ENCODE data around the gene SAMM50. TPM values are rescaled to one million over a fixed set of nuclear protein-coding genes. Genes with fewer than 3 reads are reported as not detected.
A peak's percentile ranks its signal among the peaks of the same experiment; 100 is the strongest.

Gene SAMM50
- total and polyA plus RNA-seq, 4 experiments from 2014 or later = 33.3 to 72.1 (median 52.6) TPM

- H3K27ac ChIP-seq (ENCODE audit: low read depth, low read length) = peak overlapping the region; percentile 31
- CTCF ChIA-PET (ENCODE audit: partially characterized antibody) = interaction anchor here (1.0 kb wide), 1 partner anchor 9 kb away, joined by 3 read pairs; no protein-coding TSS in a partner anchor
Observed at GRCh38 chr22:44023404-44024287, 68.4 kb downstream of the SAMM50 start.

DNA sequence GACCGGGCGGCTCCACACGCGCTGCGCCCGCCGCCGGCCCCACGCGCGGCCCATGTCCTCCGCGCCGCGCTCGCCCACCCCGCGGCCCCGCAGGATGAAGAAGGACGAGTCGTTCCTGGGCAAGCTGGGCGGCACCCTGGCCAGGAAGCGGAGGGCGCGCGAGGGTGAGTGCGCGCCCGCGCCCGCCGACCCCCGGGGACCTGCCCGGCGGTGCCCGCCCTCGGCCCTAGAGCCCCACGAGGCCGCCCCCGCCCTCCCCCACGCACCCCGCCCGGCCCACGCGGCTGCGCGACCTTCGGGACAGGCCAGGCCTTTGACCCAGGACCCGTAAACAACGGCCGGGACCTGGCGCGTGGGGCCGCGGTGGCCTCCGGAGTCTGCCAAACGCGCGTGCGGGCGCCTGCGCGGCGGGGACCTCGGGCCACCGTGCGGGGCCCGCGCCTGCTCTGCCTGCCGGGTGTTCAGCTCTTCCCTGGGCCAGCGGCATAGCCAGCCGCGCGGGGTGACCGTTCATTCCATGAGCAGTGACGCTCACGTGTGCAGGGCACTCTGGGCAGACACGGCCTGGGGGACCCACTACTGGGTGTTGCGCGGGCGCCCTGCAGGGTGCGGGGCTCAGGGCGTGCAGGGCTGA lies 69.2 kb downstream of the SAMM50 start, which contains the start of gene PARVB:
PARVB (plus strand) TSS at position 15 of the 634 bp plus-strand sequence; CDS start at position 53, 38 bp downstream.
- Mint-ChIP-seq H3K27ac (peak within 1 kb of the TSS; percentile 29 to 99 (median 62)), H3K4me3 (peak within 1 kb of the TSS; percentile 71 to 90 (median 81)), H3K9me3 (no peaks in the 10 kb centered on the region), H3K4me1 (peaks cover 17 to 57% (median 31%) of the 10 kb centered on the region in 4 donors), H3K27me3 (no peaks in the 10 kb centered on the region), H3K36me3 (no peaks in the 10 kb centered on the region)
- intact Hi-C loops (cut with micrococcal nuclease) = no loop called here
- Histone ChIP-seq H3K9me3 (ENCODE audit: control insufficient read depth in 1 of 2, low read length in 2 of 2) (no peaks in the 10 kb centered on the region), H3K36me3 (ENCODE audit: insufficient read depth, low read length) (no peaks in the 10 kb centered on the region), H3K4me3 (ENCODE audit: low read length in 2 of 2) (peak within 1 kb of the TSS in 1 of 2 donors; percentile 45), H3K4me1 (ENCODE audit: insufficient read depth, low read length) (peaks cover 29% of the 10 kb centered on the region), H3K27ac (ENCODE audit: low read depth, low read length) (peak within 1 kb of the TSS; percentile 31), H3K27me3 (ENCODE audit: insufficient read depth, low read length) (no peaks in the 10 kb centered on the region)
- ChIA-PET CTCF (ENCODE audit: partially characterized antibody) (interaction anchor here (1.0 kb wide), 1 partner anchor 9 kb away, joined by 3 read pairs; no protein-coding TSS in a partner anchor), POLR2A (ENCODE audit: partially characterized antibody) (interaction anchor here (1.1 to 1.5 kb wide), 2 partner anchors 13 to 29 kb away, joined by 3 to 5 read pairs; no protein-coding TSS in a partner anchor)
- DNase-seq = peak in 1 of 5 donors; percentile 9

More at GRCh38 chr22:44023404-44024287, 68.4 kb downstream of the SAMM50 start:
- Mint-ChIP-seq H3K36me3 (no peaks in the 10 kb centered on the region), H3K27me3 (no peaks in the 10 kb centered on the region), H3K4me3 (peak overlapping the region; percentile 67 to 88 (median 79)), H3K9me3 (no peaks in the 10 kb centered on the region), H3K4me1 (peaks cover 17 to 56% (median 30%) of the 10 kb centered on the region in 4 donors), H3K27ac (peak overlapping the region; percentile 29 to 82 (median 48))
- POLR2A ChIA-PET (ENCODE audit: partially characterized antibody) = no interaction called here
- peaks cover 29% of the 10 kb centered on the region for H3K4me1 ChIP-seq (ENCODE audit: insufficient read depth, low read length)
- H3K27me3 ChIP-seq (ENCODE audit: insufficient read depth, low read length) = no peaks in the 10 kb centered on the region
- intact Hi-C loops (cut with micrococcal nuclease) = no loop called here
- DNase-seq = peak in 3 of 5 donors; percentile 8 to 49 (median 10)
- no peaks in the 10 kb centered on the region for H3K9me3 ChIP-seq (ENCODE audit: control insufficient read depth in 1 of 2, low read length in 2 of 2)
- no peaks in the 10 kb centered on the region for H3K36me3 ChIP-seq (ENCODE audit: insufficient read depth, low read length)
- peak overlapping the region in 1 of 2 donors; percentile 45 for H3K4me3 ChIP-seq (ENCODE audit: low read length in 2 of 2)

DNA sequence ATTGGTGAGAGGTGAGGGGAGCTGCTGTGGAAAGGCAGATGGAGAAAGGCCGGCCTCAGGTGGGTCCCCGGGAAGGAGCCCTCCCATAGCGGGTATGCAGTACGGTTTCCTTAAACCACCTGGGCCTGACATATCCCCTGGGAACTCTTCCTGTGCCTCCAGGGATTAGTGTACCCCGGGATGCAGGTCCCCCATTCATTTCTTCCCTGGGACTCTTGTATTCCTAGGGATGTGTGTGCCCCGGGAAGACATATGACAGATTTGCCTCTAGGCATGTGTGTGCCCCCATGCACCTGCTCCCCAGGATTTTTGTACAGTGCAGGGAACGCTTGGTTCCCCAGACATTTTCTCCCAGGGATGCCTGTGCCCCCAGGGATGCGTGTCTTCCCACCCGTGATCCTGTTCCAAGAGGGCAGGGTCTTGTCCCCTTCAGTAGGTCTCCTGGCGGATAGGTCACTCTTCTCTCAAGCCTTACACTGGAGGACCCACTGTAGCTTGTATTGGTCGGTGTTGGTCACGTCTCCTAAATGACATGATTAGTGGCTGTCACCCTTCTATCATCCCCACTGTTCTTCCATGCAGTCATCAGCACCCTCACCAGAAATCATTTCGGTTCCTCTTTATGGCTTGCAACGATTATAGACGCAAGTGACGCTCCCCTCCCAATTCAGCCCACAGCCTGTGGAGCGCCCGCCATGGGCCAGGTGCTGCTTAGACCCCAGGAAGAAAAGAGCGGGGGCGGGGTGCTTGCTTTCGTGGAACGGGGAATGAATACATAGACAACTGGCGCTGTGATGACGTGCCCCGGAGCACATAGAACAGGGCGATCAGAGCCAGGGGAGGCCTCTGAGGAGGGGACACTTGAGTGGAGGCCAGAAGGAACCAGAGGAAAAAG lies 70.2 kb downstream of the SAMM50 start:
- H3K36me3 Mint-ChIP-seq = no peaks in the 10 kb centered on the region
- DNase-seq = no peak
- intact Hi-C loops (cut with micrococcal nuclease) = no loop called here
- Histone ChIP-seq H3K4me3 (ENCODE audit: low read length in 2 of 2) (no peak overlapping the region), H3K36me3 (ENCODE audit: insufficient read depth, low read length) (no peaks in the 10 kb centered on the region), H3K4me1 (ENCODE audit: insufficient read depth, low read length) (peaks cover 34% of the 10 kb centered on the region), H3K9me3 (ENCODE audit: control insufficient read depth in 1 of 2, low read length in 2 of 2) (no peaks in the 10 kb centered on the region), H3K27me3 (ENCODE audit: insufficient read depth, low read length) (no peaks in the 10 kb centered on the region), H3K27ac (ENCODE audit: low read depth, low read length) (no peak overlapping the region)
- peaks cover 17 to 59% (median 33%) of the 10 kb centered on the region in 4 donors for H3K4me1 Mint-ChIP-seq
- ChIA-PET POLR2A (ENCODE audit: partially characterized antibody) (interaction anchor here (1.1 to 2.1 kb wide), 3 partner anchors 12 to 30 kb away, joined by 3 to 6 read pairs (median 5); no protein-coding TSS in a partner anchor), CTCF (ENCODE audit: partially characterized antibody) (no interaction called here)
- no peaks in the 10 kb centered on the region for H3K9me3 Mint-ChIP-seq
- H3K27ac Mint-ChIP-seq = peak overlapping the region in 5 of 7 donors; percentile 81 to 99 (median 94)
- peak overlapping the region; percentile 71 to 90 (median 80) for H3K4me3 Mint-ChIP-seq
- H3K27me3 Mint-ChIP-seq = no peaks in the 10 kb centered on the region

DNA sequence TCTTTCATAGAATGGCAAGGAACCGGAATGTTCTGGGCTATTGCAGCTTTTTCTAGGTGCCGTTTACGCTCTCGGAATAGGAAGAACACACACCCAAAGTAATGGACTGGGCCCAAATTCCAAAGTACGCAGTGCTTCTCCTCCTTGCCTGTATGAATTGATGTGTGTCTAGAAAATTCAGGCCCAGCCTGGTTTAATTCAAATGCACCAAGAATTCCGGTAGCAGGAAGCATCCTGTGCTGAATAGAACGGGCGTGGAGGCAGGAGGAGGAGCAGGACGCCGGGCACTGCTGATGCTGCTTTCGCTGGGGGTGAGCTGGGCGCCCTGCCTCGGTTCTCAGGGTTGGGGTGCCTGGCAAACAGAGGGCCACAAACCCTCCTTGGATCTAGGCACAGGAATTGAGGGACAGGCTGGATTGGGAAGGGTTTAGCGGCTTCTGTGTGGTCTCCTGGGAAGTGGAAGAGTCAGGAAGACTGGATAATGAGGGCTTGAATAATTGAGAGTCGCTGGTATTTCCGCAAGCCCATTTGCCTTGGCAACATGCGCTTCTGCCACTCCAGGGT lies 70.9 kb downstream of the SAMM50 start:
- Histone ChIP-seq H3K9me3 (ENCODE audit: control insufficient read depth in 1 of 2, low read length in 2 of 2) (no peaks in the 10 kb centered on the region), H3K4me1 (ENCODE audit: insufficient read depth, low read length) (peaks cover 42% of the 10 kb centered on the region), H3K27ac (ENCODE audit: low read depth, low read length) (peak overlapping the region; percentile 69), H3K4me3 (ENCODE audit: low read length in 2 of 2) (no peak overlapping the region), H3K27me3 (ENCODE audit: insufficient read depth, low read length) (no peaks in the 10 kb centered on the region), H3K36me3 (ENCODE audit: insufficient read depth, low read length) (no peaks in the 10 kb centered on the region)
- ChIA-PET CTCF (ENCODE audit: partially characterized antibody) (interaction anchor here (1.0 kb wide), 1 partner anchor 33 kb away, joined by 5 read pairs; no protein-coding TSS in a partner anchor), POLR2A (ENCODE audit: partially characterized antibody) (interaction anchor here (0.7 to 2.1 kb wide), 6 partner anchors 11 to 155 kb away, joined by 3 to 6 read pairs (median 4); partner anchors contain the start of gene PARVG)
- peak overlapping the region; percentile 53 to 90 (median 84) for H3K4me3 Mint-ChIP-seq
- peaks cover 17 to 64% (median 40%) of the 10 kb centered on the region in 4 donors for H3K4me1 Mint-ChIP-seq
- H3K27ac Mint-ChIP-seq = peak overlapping the region; percentile 92 to 99 (median 95)
- no peaks in the 10 kb centered on the region for H3K9me3 Mint-ChIP-seq
- DNase-seq = no peak
- no peaks in the 10 kb centered on the region for H3K27me3 Mint-ChIP-seq
- intact Hi-C loops (cut with micrococcal nuclease) = no loop called here
- H3K36me3 Mint-ChIP-seq = no peaks in the 10 kb centered on the region

- no peaks in the 10 kb centered on the region for H3K36me3 Mint-ChIP-seq
- H3K36me3 ChIP-seq (ENCODE audit: insufficient read depth, low read length) = no peaks in the 10 kb centered on the region
- no peaks in the 10 kb centered on the region for H3K27me3 Mint-ChIP-seq
- peak overlapping the region; percentile 69 for H3K27ac ChIP-seq (ENCODE audit: low read depth, low read length)
- H3K9me3 Mint-ChIP-seq = no peaks in the 10 kb centered on the region
- H3K9me3 ChIP-seq (ENCODE audit: control insufficient read depth in 1 of 2, low read length in 2 of 2) = no peaks in the 10 kb centered on the region
- H3K27ac Mint-ChIP-seq = peak overlapping the region; percentile 92 to 99 (median 95)
- H3K4me3 Mint-ChIP-seq = peak overlapping the region; percentile 74 to 90 (median 83)
- peaks cover 49% of the 10 kb centered on the region for H3K4me1 ChIP-seq (ENCODE audit: insufficient read depth, low read length)
- intact Hi-C loops (cut with micrococcal nuclease) = no loop called here
- POLR2A ChIA-PET (ENCODE audit: partially characterized antibody) = interaction anchor here (0.7 to 2.1 kb wide), 7 partner anchors 11 to 638 kb away, joined by 3 to 6 read pairs (median 3); partner anchors contain the start of gene PARVG
- peak; percentile 45 to 86 (median 60) for DNase-seq
- no peaks in the 10 kb centered on the region for H3K27me3 ChIP-seq (ENCODE audit: insufficient read depth, low read length)
- H3K4me3 ChIP-seq (ENCODE audit: low read length in 2 of 2) = peak overlapping the region in 1 of 2 donors; percentile 49
- CTCF ChIA-PET (ENCODE audit: partially characterized antibody) = interaction anchor here (1.0 kb wide), 2 partner anchors 34 to 55 kb away, joined by 3 to 5 read pairs; no protein-coding TSS in a partner anchor
- H3K4me1 Mint-ChIP-seq = peaks cover 23 to 64% (median 47%) of the 10 kb centered on the region in 4 donors
Observed at GRCh38 chr22:44026630-44027511, 71.6 kb downstream of the SAMM50 start.

Measured in CD4-positive, alpha-beta memory T cell (primary cell).